NB4 (cell line): Measurements from ENCODE around the gene TMEM61.

Experiments
- MAX ChIP-seq: IDR thresholded peaks from 2 replicates; pipeline ENCODE4 v1.6.1; 2011; ENCODE audit warnings: low read depth, low read length
- POLR2A ChIP-seq: IDR thresholded peaks from 2 replicates; pipeline ENCODE4 v1.6.1; 2011; ENCODE audit warnings: mild to moderate bottlenecking; ENCODE audit not compliant: insufficient read length; ENCODE audit errors: extremely low read depth
- TF ChIP-seq, protein P1 (sequence below): IDR thresholded peaks from one replicate; pipeline ENCODE4 v1.5.1; 2012; ENCODE audit warnings: low read depth, low read length

DNA sequence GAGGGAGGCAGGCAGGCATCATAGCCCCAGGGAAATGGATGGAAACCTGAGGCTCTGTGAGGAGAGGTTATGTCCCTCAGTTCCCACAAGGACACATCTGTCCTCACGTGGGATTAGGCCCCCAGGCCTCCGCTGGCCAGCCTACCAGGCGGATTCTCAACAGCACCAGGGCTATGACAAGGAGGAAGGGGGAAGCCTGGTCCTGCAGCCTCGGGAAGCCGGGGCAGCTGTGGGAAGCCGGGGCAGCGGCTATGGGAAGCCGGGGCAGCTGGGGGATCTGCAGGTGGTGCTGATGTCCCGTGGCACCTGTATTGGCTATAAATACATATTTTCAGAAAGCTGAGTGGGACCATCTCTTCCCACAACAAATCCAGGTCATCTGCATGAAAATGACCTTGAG lies 38.0 kb downstream of the TMEM61 start:
- TF ChIP-seq POLR2A (no peak), MAX (no peak)
- TF ChIP-seq, protein P1, sequence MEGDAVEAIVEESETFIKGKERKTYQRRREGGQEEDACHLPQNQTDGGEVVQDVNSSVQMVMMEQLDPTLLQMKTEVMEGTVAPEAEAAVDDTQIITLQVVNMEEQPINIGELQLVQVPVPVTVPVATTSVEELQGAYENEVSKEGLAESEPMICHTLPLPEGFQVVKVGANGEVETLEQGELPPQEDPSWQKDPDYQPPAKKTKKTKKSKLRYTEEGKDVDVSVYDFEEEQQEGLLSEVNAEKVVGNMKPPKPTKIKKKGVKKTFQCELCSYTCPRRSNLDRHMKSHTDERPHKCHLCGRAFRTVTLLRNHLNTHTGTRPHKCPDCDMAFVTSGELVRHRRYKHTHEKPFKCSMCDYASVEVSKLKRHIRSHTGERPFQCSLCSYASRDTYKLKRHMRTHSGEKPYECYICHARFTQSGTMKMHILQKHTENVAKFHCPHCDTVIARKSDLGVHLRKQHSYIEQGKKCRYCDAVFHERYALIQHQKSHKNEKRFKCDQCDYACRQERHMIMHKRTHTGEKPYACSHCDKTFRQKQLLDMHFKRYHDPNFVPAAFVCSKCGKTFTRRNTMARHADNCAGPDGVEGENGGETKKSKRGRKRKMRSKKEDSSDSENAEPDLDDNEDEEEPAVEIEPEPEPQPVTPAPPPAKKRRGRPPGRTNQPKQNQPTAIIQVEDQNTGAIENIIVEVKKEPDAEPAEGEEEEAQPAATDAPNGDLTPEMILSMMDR, result no peak
